Ectodermal cell (in vitro differentiated cells): ENCODE measurements around the gene XYLT1.

Experiments
- H3K27ac ChIP-seq: 2 replicates; pipeline ENCODE4 v1.7.0; 2013; ENCODE audit warnings: mild to moderate bottlenecking, low read depth, low read length; ENCODE audit not compliant: insufficient read depth, poor library complexity, severe bottlenecking
- H3K27me3 ChIP-seq: 2 replicates; pipeline ENCODE4 v1.7.0; 2013; ENCODE audit warnings: mild to moderate bottlenecking, low read length; ENCODE audit not compliant: insufficient read depth, control insufficient read depth, poor library complexity, severe bottlenecking
- H3K36me3 ChIP-seq: one replicate; pipeline ENCODE4 v1.7.0; 2013; ENCODE audit warnings: low read length; ENCODE audit not compliant: control insufficient read depth, insufficient read depth
- H3K4me1 ChIP-seq: one replicate; pipeline ENCODE4 v1.7.0; 2013; ENCODE audit warnings: low read length; ENCODE audit not compliant: control insufficient read depth, insufficient read depth
- H3K4me3 ChIP-seq: 2 replicates; pipeline ENCODE4 v1.7.0; 2013; ENCODE audit warnings: low read depth, low read length, control low read depth; ENCODE audit not compliant: insufficient read depth
- H3K9me3 ChIP-seq: 2 replicates; pipeline ENCODE4 v1.7.0; 2013; ENCODE audit warnings: mild to moderate bottlenecking, low read length, moderate library complexity; ENCODE audit not compliant: control insufficient read depth
- WGBS, 2 experiments: methylation state at CpG; one replicate each; pipeline ENCODE4 v1.1.7; 2013; ENCODE audit warnings: missing lambda C conversion rate in 2 of 2; 5-methylcytosine and 5-hydroxymethylcytosine counted together

The XYLT1 gene

DNA sequence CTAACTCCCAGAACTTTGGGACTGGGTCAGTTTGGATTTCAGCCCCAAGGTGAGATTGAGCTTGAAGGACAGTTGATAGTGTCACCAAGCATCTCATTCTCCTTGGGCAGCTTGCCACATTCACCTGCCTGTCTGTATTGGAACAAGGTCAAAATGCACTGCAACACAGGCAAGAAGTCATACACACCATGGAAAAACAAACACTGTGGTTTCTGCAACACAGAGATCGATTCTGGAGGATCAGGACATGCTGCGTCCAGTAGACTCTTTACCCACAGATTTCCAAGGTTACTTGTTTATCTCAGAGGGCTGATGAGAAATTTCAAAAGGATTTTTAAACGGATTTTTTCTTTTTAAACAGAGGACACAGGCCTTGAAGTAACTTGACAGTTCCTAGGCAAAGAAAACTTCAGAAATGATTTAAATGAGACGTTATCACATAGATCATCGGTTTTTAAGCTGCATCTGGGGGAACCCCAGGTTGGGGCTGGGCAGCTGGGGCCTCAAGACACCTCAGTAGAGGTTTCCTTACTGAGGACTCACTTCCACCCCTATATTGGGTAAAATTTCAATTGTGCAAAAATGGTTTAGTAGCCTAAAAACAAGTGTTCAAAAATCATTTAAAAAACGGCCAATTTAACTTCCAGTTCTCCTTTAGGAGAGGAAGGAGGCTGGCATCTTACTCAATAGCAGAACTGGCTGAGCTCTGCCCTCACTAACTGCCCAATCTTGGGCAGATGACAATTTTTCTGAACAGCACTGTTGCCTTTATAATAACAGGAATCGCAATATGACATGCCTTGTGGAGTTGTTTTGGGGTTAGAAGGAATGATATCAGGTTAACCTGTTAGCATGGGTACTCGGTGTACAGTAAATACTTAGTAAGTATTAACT, 299.3 kb downstream of the XYLT1 start:
- Histone ChIP-seq H3K36me3 (no peaks in the 10 kb centered on the region), H3K27me3 (no peaks in the 10 kb centered on the region)
- 80 to 93% methylated on average over 7 to 8 of the region's 8 CpGs for WGBS, 2 experiments

GRCh38 chr16:17170435-17170834, 300.3 kb downstream of the XYLT1 start:
- Histone ChIP-seq H3K9me3 (no peaks in the 10 kb centered on the region), H3K27me3 (no peaks in the 10 kb centered on the region), H3K4me1 (no peaks in the 10 kb centered on the region), H3K27ac (no peak overlapping the region), H3K36me3 (no peaks in the 10 kb centered on the region), H3K4me3 (no peak overlapping the region)
- whole genome bisulfite sequencing, 2 experiments: 96 to 100% methylated on average over 3 of the region's 3 CpGs

More for the DNA sequence above, 299.3 kb downstream of the XYLT1 start:
- no peak overlapping the region for H3K4me3 ChIP-seq
- no peak overlapping the region for H3K27ac ChIP-seq
- H3K9me3 ChIP-seq: no peaks in the 10 kb centered on the region
- no peaks in the 10 kb centered on the region for H3K4me1 ChIP-seq

GRCh38 chr16:17168181-17168580, 302.6 kb downstream of the XYLT1 start:
- no peaks in the 10 kb centered on the region for H3K36me3 ChIP-seq
- H3K9me3 ChIP-seq: no peaks in the 10 kb centered on the region
- H3K27me3 ChIP-seq: no peaks in the 10 kb centered on the region
- 93 to 95% methylated on average over 4 to 5 of the region's 5 CpGs for WGBS, 2 experiments
- H3K4me3 ChIP-seq: no peak overlapping the region
- peaks cover 6% of the 10 kb centered on the region for H3K4me1 ChIP-seq
- H3K27ac ChIP-seq: no peak overlapping the region

DNA sequence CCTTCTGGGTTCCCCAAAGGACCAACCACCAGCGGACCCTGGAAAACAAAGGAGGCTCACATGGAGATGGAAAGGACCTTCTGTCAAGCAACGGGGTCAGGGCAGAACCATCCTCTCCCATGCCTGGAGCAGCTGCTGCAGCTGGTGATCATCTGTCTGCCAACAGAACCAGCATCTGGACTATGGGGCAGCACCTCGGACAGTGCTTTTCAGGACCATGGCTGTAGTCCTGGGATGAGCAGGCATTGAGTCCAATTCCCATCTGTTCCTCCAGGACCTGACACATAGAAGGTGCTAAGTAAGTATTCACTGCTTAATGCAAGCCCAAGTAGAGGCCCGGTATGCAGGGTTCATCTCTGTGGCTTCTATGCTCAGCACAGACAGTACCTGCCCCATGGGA, 304.7 kb downstream of the XYLT1 start:
- peaks cover 22% of the 10 kb centered on the region for H3K4me1 ChIP-seq
- H3K27me3 ChIP-seq: no peaks in the 10 kb centered on the region
- no peak overlapping the region for H3K27ac ChIP-seq
- no peaks in the 10 kb centered on the region for H3K9me3 ChIP-seq
- H3K4me3 ChIP-seq: no peak overlapping the region
- H3K36me3 ChIP-seq: no peaks in the 10 kb centered on the region
- 88 to 89% methylated on average over 4 of the region's 4 CpGs for WGBS, 2 experiments

DNA sequence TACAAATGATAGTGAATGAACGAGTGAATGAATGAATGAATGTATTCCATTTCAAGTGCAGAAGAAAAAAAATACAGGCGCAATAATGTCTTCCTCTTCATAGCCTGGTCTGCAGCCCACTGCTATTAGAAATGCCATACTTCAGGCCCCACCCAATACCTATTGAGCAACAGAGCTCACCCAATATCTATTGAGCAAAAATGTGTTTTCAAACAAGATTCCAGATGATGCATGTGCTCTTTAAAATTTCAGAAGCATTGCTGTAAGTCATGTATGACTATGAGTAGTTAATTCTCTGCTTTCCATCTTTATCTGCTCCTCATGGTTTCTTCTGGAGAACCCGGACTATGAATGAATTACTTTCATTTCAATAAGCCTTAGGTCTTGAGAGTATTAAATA, 308.2 kb downstream of the XYLT1 start:
- Histone ChIP-seq H3K36me3 (no peaks in the 10 kb centered on the region), H3K4me3 (no peak overlapping the region), H3K27me3 (no peaks in the 10 kb centered on the region), H3K9me3 (no peaks in the 10 kb centered on the region), H3K4me1 (peaks cover 38% of the 10 kb centered on the region), H3K27ac (no peak overlapping the region)
- WGBS, 2 experiments: 85 to 88% methylated on average over 2 of the region's 3 CpGs

DNA sequence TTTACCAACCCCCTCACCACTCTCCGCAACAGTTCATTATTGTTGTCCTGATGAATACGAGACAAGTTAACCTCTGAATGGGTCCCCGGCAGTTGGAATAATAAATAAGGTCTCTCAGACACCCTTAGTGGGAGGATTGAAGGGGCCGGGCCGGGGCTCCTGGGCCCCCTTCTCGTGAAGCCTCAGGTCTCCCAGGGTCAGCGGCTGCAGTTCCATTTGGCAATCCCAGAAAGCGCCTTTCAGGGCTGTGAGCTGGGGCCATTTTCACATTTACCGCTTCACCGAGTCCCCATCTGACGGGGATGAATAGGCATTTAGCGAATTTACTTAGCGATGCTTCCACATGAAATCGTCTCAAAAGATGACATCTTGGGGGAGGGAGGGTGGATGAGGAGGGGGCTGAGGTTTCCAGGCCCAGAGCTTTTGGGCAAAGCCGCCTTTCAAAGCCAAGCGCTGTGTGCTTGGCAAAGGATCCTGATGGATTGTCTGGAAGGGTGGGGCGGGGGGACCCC, 309.8 kb downstream of the XYLT1 start:
- Histone ChIP-seq H3K9me3 (no peaks in the 10 kb centered on the region), H3K27ac (peak overlapping the region; percentile 40), H3K36me3 (no peaks in the 10 kb centered on the region), H3K4me3 (peak overlapping the region; percentile 16), H3K27me3 (no peaks in the 10 kb centered on the region), H3K4me1 (peaks cover 38% of the 10 kb centered on the region)
- 27% methylated on average over 17 of the region's 17 CpGs for WGBS, 2 experiments

- no peaks in the 10 kb centered on the region for H3K27me3 ChIP-seq
- no peaks in the 10 kb centered on the region for H3K9me3 ChIP-seq
- no peaks in the 10 kb centered on the region for H3K36me3 ChIP-seq
- peaks cover 38% of the 10 kb centered on the region for H3K4me1 ChIP-seq
- H3K4me3 ChIP-seq: no peak overlapping the region
- WGBS, 2 experiments: 55 to 60% methylated on average over 18 of the region's 18 CpGs
- H3K27ac ChIP-seq: peak overlapping the region; percentile 40
Observed at GRCh38 chr16:17160285-17160853, 310.4 kb downstream of the XYLT1 start.

DNA sequence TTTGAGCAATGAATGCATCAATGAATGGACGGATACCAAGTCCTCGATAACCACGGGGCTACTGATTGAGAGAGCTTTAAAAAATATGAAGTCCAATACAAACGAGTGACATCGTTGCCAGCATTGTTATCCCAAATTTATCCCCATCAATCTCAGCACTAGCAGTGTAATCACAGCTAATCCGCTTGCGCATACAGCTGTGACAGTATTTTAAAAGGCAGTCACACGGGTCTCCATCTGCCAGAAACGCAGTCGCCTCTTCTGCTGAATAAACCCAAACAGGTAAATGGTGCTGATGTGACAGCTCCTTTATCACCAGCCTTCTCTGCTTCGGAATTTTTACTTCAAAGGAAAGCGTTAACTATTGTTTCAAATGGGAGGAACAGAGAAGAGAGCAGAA, 311.1 kb downstream of the XYLT1 start:
- Histone ChIP-seq H3K4me1 (peaks cover 38% of the 10 kb centered on the region), H3K9me3 (no peaks in the 10 kb centered on the region), H3K27ac (no peak overlapping the region), H3K36me3 (no peaks in the 10 kb centered on the region), H3K4me3 (no peak overlapping the region), H3K27me3 (no peaks in the 10 kb centered on the region)
- 72 to 82% methylated on average over 12 of the region's 12 CpGs for WGBS, 2 experiments

- WGBS, 2 experiments: 86 to 100% methylated on average over 1 of the region's 1 CpG
- no peak overlapping the region for H3K4me3 ChIP-seq
- H3K36me3 ChIP-seq: no peaks in the 10 kb centered on the region
- no peaks in the 10 kb centered on the region for H3K9me3 ChIP-seq
- no peak overlapping the region for H3K27ac ChIP-seq
- no peaks in the 10 kb centered on the region for H3K27me3 ChIP-seq
- peaks cover 15% of the 10 kb centered on the region for H3K4me1 ChIP-seq
Observed at GRCh38 chr16:17155936-17156335, 314.8 kb downstream of the XYLT1 start.

DNA sequence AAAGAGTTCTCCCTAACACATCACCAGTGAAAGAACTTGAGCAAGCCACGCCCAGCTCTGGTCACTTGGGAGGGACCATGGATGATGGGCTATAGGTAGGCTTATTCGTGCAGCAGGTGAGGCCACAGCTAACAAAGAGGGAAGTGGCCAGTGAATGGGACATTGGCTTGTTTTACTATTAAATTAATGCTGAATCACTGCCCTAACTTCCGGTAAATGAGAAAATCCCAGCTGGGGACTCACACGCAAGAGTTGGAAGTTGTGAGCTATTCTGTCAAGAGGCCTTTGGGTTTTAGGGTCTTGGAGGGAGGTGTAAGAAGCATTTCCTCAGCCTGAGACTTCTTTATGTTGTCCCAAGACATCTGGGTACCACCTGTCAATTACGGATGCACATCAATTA, 315.3 kb downstream of the XYLT1 start:
- Histone ChIP-seq H3K4me3 (no peak overlapping the region), H3K9me3 (no peaks in the 10 kb centered on the region), H3K27ac (no peak overlapping the region), H3K36me3 (no peaks in the 10 kb centered on the region), H3K27me3 (no peaks in the 10 kb centered on the region), H3K4me1 (peaks cover 11% of the 10 kb centered on the region)
- 94 to 95% methylated on average over 5 of the region's 5 CpGs for WGBS, 2 experiments
